GM12891 (cell line): ENCODE data around the gene RRM2.

ENCODE experiments used
- DNase-seq: peaks from one replicate; pipeline ENCODE4 v3.0.0; 2011; ENCODE audit warnings: low spot score; ENCODE audit not compliant: insufficient read length
- FAIRE-seq: peaks from 2 replicates; lab custom pipeline; 2011; peaks lifted over from hg19 to GRCh38; lab: Jason Lieb, UNC
- PAX5 ChIP-seq: IDR thresholded peaks from 2 replicates; pipeline ENCODE4 v1.6.1; 2011; ENCODE audit warnings: low read length, moderate library complexity, mild to moderate bottlenecking; ENCODE audit not compliant: insufficient read depth, severe bottlenecking
- POLR2A ChIP-seq: IDR thresholded peaks from 2 replicates; pipeline ENCODE4 v1.6.1; 2011; ENCODE audit warnings: low read depth, low read length, control low read depth
- POLR2AphosphoS5 ChIP-seq: IDR thresholded peaks from 2 replicates; pipeline ENCODE4 v1.6.1; 2011; ENCODE audit warnings: low read depth, low read length, control low read depth
- POU2F2 ChIP-seq: IDR thresholded peaks from 2 replicates; pipeline ENCODE4 v1.6.1; 2011; ENCODE audit warnings: low read depth, mild to moderate bottlenecking, control low read depth, low read length, moderate library complexity
- SPI1 ChIP-seq: IDR thresholded peaks from 2 replicates; pipeline ENCODE4 v1.6.1; 2011; ENCODE audit warnings: low read depth, low read length, control low read depth
- TAF1 ChIP-seq: IDR thresholded peaks from 2 replicates; pipeline ENCODE4 v1.6.1; 2011; ENCODE audit warnings: low read depth, low read length, control low read depth

Gene RRM2

GRCh38 chr2:10169581-10169980 lies 47.0 kb downstream of the RRM2 start:
- FAIRE-seq: no peak

GRCh38 chr2:10170256-10170655 lies 47.7 kb downstream of the RRM2 start:
- FAIRE-seq: no peak
- DNase-seq: no peak
- TF ChIP-seq PAX5: no peak

More at GRCh38 chr2:10169581-10169980, 47.0 kb downstream of the RRM2 start:
- DNase-seq: no peak
- TF ChIP-seq POLR2AphosphoS5 (no peak), POU2F2 (no peak), TAF1 (no peak), SPI1 (no peak)

- DNase-seq: no peak
- TF ChIP-seq POLR2AphosphoS5: no peak
- TF ChIP-seq SPI1: no peak
- no peak for TF ChIP-seq POU2F2
- TF ChIP-seq POLR2A: no peak
- TF ChIP-seq TAF1: no peak
- no peak for TF ChIP-seq PAX5
- FAIRE-seq: no peak
Observed at GRCh38 chr2:10171006-10171800, 48.7 kb downstream of the RRM2 start.

GRCh38 chr2:10172033-10172871 lies 49.7 kb downstream of the RRM2 start:
- FAIRE-seq (no peak), DNase-seq (no peak)

GRCh38 chr2:10173258-10174005 lies 50.9 kb downstream of the RRM2 start:
- TF ChIP-seq POLR2A: no peak
- TF ChIP-seq POU2F2: no peak
- TF ChIP-seq POLR2AphosphoS5: no peak
- TF ChIP-seq TAF1: no peak
- no peak for TF ChIP-seq SPI1
- no peak for TF ChIP-seq PAX5
- FAIRE-seq: no peak
- DNase-seq: no peak

More at GRCh38 chr2:10172033-10172871, 49.7 kb downstream of the RRM2 start:
- TF ChIP-seq POU2F2 (no peak), SPI1 (no peak), PAX5 (no peak), POLR2A (no peak)

- DNase-seq: no peak
- no peak for FAIRE-seq
- TF ChIP-seq POU2F2 (no peak), POLR2AphosphoS5 (no peak), SPI1 (no peak), PAX5 (no peak), TAF1 (no peak), POLR2A (no peak)
Observed at GRCh38 chr2:10174173-10174572, 51.6 kb downstream of the RRM2 start.

- FAIRE-seq (no peak), DNase-seq (no peak)
- TF ChIP-seq POLR2AphosphoS5: no peak
- no peak for TF ChIP-seq POLR2A
Observed at GRCh38 chr2:10175441-10175840, 52.9 kb downstream of the RRM2 start.

GRCh38 chr2:10178751-10179150 lies 56.2 kb downstream of the RRM2 start:
- FAIRE-seq (no peak), DNase-seq (no peak)
- TF ChIP-seq POU2F2 (no peak), POLR2AphosphoS5 (no peak), POLR2A (no peak), SPI1 (no peak), TAF1 (no peak), PAX5 (no peak)

GRCh38 chr2:10179422-10179821 lies 56.9 kb downstream of the RRM2 start:
- DNase-seq: no peak
- FAIRE-seq: no peak
- TF ChIP-seq POU2F2 (no peak), SPI1 (no peak), POLR2A (no peak), PAX5 (no peak), POLR2AphosphoS5 (no peak), TAF1 (no peak)
